Measurements from ENCODE around the gene S100A6. TPM values are rescaled to one million over a fixed set of nuclear protein-coding genes. Genes with fewer than 3 reads are reported as not detected.

S100A6 gene
- total and polyA plus RNA-seq, 4 donors: 5.7 to 124 (median 28.7) TPM

DNA sequence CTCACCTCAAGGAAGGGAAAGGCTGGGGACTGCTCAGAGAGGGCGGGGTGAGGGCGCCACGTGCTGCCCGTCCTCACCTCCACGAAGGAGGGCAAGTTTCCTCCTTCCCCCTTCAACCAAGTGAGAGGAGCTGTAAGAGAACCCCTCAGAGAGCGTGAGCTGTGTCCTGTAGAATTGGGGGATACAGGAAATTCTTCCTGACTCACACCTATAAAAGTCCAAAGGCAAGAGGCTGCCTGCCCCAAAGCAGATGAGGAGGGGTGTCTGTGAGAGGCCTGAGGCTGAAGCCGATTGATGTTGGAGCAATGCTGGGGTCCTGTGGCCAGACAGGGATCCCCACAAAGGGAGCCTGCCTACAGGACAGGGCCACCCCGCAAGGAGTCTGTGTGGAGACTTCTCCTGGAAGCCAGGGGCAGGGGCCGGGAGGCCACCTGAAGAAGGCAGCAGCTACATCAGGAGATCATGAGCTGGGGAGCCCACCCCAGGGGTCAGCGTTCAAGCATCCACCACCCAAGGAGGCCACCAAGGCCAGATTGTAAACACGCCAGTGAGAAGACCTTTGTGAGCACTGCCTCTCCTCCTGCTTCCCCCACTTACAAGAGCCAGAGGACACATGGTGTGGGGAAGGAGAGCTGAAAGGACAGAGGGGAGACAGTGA, 27.7 kb downstream of the S100A6 start:
- Histone ChIP-seq H3K9ac (ENCODE audit: low read depth in 1 of 2, low read length in 2 of 2) (no peak overlapping the region), H3K36me3 (ENCODE audit: control insufficient read depth in 4 of 4, insufficient read depth in 3 of 4, low read depth in 1 of 4, low read length in 3 of 4) (no peaks in the 10 kb centered on the region), H3K27ac (ENCODE audit: low read depth in 1 of 2, low read length in 2 of 2) (no peak overlapping the region), H3K4me1 (ENCODE audit: control insufficient read depth in 4 of 4, insufficient read depth in 4 of 4, low read length in 3 of 4) (peaks cover 0 to 4% (median 2%) of the 10 kb centered on the region in 4 donors), H3K27me3 (ENCODE audit: control insufficient read depth in 4 of 4, insufficient read depth in 4 of 4, low read length in 3 of 4) (no peaks in the 10 kb centered on the region), H3K9me3 (ENCODE audit: control insufficient read depth in 4 of 4, low read length in 3 of 4) (no peaks in the 10 kb centered on the region), H3K4me3 (ENCODE audit: low read depth in 1 of 3, low read length in 3 of 3) (no peak overlapping the region)
- TF ChIP-seq GABPA (IDR thresholded peaks at IDR 0.05 in 1 of 2, conservative IDR thresholded peaks at IDR 0.05 in 1 of 2) (no peak), NR2F2 (IDR thresholded peaks at IDR 0.05) (no peak), EGR1 (IDR thresholded peaks at IDR 0.05; ENCODE audit: low read depth in 2 of 2) (no peak), TAF1 (conservative IDR thresholded peaks at IDR 0.05) (no peak), FOXA1 (IDR thresholded peaks at IDR 0.05) (no peak), YY1 (IDR thresholded peaks at IDR 0.05) (no peak), SP1 (IDR thresholded peaks at IDR 0.05) (no peak), JUND (IDR thresholded peaks at IDR 0.05) (no peak), HNF4G (IDR thresholded peaks at IDR 0.05) (no peak), FOXA2 (IDR thresholded peaks at IDR 0.05) (no peak)
- TF ChIP-seq, protein P1, sequence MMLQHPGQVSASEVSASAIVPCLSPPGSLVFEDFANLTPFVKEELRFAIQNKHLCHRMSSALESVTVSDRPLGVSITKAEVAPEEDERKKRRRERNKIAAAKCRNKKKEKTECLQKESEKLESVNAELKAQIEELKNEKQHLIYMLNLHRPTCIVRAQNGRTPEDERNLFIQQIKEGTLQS (IDR thresholded peaks at IDR 0.05): no peak
- TF ChIP-seq, protein P2, sequence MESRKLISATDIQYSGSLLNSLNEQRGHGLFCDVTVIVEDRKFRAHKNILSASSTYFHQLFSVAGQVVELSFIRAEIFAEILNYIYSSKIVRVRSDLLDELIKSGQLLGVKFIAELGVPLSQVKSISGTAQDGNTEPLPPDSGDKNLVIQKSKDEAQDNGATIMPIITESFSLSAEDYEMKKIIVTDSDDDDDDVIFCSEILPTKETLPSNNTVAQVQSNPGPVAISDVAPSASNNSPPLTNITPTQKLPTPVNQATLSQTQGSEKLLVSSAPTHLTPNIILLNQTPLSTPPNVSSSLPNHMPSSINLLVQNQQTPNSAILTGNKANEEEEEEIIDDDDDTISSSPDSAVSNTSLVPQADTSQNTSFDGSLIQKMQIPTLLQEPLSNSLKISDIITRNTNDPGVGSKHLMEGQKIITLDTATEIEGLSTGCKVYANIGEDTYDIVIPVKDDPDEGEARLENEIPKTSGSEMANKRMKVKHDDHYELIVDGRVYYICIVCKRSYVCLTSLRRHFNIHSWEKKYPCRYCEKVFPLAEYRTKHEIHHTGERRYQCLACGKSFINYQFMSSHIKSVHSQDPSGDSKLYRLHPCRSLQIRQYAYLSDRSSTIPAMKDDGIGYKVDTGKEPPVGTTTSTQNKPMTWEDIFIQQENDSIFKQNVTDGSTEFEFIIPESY (IDR thresholded peaks at IDR 0.05): no peak
- TF ChIP-seq, protein P3, sequence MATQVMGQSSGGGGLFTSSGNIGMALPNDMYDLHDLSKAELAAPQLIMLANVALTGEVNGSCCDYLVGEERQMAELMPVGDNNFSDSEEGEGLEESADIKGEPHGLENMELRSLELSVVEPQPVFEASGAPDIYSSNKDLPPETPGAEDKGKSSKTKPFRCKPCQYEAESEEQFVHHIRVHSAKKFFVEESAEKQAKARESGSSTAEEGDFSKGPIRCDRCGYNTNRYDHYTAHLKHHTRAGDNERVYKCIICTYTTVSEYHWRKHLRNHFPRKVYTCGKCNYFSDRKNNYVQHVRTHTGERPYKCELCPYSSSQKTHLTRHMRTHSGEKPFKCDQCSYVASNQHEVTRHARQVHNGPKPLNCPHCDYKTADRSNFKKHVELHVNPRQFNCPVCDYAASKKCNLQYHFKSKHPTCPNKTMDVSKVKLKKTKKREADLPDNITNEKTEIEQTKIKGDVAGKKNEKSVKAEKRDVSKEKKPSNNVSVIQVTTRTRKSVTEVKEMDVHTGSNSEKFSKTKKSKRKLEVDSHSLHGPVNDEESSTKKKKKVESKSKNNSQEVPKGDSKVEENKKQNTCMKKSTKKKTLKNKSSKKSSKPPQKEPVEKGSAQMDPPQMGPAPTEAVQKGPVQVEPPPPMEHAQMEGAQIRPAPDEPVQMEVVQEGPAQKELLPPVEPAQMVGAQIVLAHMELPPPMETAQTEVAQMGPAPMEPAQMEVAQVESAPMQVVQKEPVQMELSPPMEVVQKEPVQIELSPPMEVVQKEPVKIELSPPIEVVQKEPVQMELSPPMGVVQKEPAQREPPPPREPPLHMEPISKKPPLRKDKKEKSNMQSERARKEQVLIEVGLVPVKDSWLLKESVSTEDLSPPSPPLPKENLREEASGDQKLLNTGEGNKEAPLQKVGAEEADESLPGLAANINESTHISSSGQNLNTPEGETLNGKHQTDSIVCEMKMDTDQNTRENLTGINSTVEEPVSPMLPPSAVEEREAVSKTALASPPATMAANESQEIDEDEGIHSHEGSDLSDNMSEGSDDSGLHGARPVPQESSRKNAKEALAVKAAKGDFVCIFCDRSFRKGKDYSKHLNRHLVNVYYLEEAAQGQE (IDR thresholded peaks at IDR 0.05): no peak
- TF ChIP-seq, protein P4, sequence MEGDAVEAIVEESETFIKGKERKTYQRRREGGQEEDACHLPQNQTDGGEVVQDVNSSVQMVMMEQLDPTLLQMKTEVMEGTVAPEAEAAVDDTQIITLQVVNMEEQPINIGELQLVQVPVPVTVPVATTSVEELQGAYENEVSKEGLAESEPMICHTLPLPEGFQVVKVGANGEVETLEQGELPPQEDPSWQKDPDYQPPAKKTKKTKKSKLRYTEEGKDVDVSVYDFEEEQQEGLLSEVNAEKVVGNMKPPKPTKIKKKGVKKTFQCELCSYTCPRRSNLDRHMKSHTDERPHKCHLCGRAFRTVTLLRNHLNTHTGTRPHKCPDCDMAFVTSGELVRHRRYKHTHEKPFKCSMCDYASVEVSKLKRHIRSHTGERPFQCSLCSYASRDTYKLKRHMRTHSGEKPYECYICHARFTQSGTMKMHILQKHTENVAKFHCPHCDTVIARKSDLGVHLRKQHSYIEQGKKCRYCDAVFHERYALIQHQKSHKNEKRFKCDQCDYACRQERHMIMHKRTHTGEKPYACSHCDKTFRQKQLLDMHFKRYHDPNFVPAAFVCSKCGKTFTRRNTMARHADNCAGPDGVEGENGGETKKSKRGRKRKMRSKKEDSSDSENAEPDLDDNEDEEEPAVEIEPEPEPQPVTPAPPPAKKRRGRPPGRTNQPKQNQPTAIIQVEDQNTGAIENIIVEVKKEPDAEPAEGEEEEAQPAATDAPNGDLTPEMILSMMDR (IDR thresholded peaks at IDR 0.05; ENCODE audit: low read depth, low read length, missing input control): no peak
- 87% methylated on average over 11 of the region's 11 CpGs for WGBS
- no peak for DNase-seq (ENCODE audit: low spot score)

DNA sequence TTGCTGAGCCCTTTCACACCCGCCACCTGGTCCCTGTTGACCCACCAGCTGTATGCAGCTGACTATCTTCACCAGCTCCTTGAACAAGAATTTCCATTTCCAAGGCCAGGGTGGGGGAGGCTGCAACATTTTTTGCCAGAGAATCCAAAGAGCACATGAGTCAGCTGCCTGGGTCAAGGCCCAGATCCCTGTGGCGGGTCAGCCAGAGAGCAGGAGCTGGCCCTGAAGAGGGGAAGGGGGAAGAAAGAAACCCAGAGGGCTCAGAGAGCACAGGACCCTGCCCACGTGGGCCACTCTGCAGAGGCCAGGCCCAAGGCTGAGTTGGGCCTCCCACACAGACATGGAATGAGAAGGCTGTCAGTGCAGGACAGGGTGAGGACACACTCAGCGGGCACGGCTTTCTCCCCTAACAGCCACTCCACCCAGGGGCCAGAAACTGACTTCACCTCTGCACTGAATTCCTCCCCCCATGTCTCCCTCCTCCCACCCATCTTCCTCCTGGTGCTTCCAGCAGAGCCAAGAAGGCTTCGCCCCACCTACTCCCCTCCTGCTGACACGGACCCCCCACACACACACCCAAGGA, 28.9 kb downstream of the S100A6 start:
- Histone ChIP-seq H3K27me3 (ENCODE audit: control insufficient read depth in 4 of 4, insufficient read depth in 4 of 4, low read length in 3 of 4) (no peaks in the 10 kb centered on the region), H3K9me3 (ENCODE audit: control insufficient read depth in 4 of 4, low read length in 3 of 4) (no peaks in the 10 kb centered on the region), H3K4me3 (ENCODE audit: low read depth in 1 of 3, low read length in 3 of 3) (no peak overlapping the region), H3K36me3 (ENCODE audit: control insufficient read depth in 4 of 4, insufficient read depth in 3 of 4, low read depth in 1 of 4, low read length in 3 of 4) (no peaks in the 10 kb centered on the region), H3K4me1 (ENCODE audit: control insufficient read depth in 4 of 4, insufficient read depth in 4 of 4, low read length in 3 of 4) (peaks cover 0 to 4% (median 2%) of the 10 kb centered on the region in 4 donors), H3K9ac (ENCODE audit: low read depth in 1 of 2, low read length in 2 of 2) (no peak overlapping the region), H3K27ac (ENCODE audit: low read depth in 1 of 2, low read length in 2 of 2) (no peak overlapping the region)
- DNase-seq (ENCODE audit: low spot score): no peak
- WGBS: 77% methylated on average over 7 of the region's 7 CpGs
- TF ChIP-seq HNF4G (IDR thresholded peaks at IDR 0.05) (no peak), JUND (IDR thresholded peaks at IDR 0.05) (peak in 1 of 2 donors; percentile 72), RAD21 (IDR thresholded peaks at IDR 0.05) (peak in 1 of 2 donors; percentile 10), SP1 (IDR thresholded peaks at IDR 0.05) (peak; percentile 9), FOXA1 (IDR thresholded peaks at IDR 0.05) (no peak), HNF4A (conservative IDR thresholded peaks at IDR 0.05) (peak in 1 of 2 donors; percentile 68), NR2F2 (IDR thresholded peaks at IDR 0.05) (peak; percentile 85), EGR1 (IDR thresholded peaks at IDR 0.05; ENCODE audit: low read depth in 2 of 2) (peak in 1 of 2 donors; percentile 38), GABPA (IDR thresholded peaks at IDR 0.05 in 1 of 2, conservative IDR thresholded peaks at IDR 0.05 in 1 of 2) (no peak), YY1 (IDR thresholded peaks at IDR 0.05) (no peak), RXRA (IDR thresholded peaks at IDR 0.05) (peak; percentile 27 to 82), TAF1 (conservative IDR thresholded peaks at IDR 0.05) (no peak)
- TF ChIP-seq, protein P5, sequence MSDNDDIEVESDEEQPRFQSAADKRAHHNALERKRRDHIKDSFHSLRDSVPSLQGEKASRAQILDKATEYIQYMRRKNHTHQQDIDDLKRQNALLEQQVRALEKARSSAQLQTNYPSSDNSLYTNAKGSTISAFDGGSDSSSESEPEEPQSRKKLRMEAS (IDR thresholded peaks at IDR 0.05): no peak
- TF ChIP-seq, protein P4 (IDR thresholded peaks at IDR 0.05; ENCODE audit: low read depth, low read length, missing input control): no peak

All from liver (tissue), 9 donors.